C4-2B (cell line): ENCODE data around the gene CD36.

ENCODE experiments used
- H3K27ac ChIP-seq: fragments of 450-650 bp; 2 replicates; pipeline ENCODE4 v1.5.1; 2017
- ZFX ChIP-seq: fragments of 450-650 bp; IDR thresholded peaks from 2 replicates; pipeline ENCODE4 v1.6.1; 2017
- TF ChIP-seq, protein P1 (sequence below): fragments of 450-650 bp; conservative IDR thresholded peaks from 2 replicates; pipeline ENCODE4 v1.5.1; 2017; ENCODE audit warnings: mild to moderate bottlenecking

The CD36 gene

DNA sequence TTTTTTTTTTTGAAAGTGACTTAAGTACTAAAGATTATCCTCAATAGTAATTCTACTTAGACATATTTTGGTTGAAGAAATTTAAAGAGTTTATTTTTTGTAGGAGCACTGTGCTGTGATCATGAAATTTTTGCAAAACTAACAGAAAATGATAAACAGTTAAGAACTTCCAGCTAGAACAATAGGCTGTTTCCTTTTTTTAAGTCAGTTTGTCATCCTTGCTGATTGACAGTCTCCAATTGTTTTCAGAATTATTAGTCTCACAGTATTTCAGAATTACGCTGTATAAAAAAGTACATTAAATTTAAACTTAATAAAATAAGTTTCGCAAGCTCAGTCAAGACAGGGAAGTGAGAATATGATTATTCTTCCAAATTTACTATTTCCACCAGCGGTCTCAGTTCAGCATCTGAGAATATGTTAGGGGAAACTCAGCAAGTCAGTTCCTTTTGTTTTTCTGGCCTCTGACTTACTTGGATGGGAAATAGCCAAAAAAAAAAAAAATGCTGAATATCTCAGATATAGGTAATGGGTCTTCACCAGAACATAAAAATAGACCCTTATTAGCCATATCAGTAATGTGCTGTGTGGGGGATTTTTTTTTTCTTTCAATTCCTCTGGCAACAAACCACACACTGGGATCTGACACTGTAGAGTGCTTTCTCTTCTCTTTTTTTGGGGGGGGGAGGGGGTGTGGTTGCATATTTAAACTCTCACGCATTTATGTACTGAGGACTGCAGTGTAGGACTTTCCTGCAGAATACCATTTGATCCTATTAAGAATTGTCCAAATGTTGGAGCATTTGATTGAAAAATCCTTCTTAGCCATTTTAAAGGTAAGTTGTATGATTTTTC is at the start of gene CD36:
Gene CD36 (plus strand): TSS at position 732 of the 855 bp plus-strand sequence. CDS start 8,099 bp downstream, outside the sequence.
- H3K27ac ChIP-seq, result no peak within 1 kb of the TSS
- TF ChIP-seq, protein P1, sequence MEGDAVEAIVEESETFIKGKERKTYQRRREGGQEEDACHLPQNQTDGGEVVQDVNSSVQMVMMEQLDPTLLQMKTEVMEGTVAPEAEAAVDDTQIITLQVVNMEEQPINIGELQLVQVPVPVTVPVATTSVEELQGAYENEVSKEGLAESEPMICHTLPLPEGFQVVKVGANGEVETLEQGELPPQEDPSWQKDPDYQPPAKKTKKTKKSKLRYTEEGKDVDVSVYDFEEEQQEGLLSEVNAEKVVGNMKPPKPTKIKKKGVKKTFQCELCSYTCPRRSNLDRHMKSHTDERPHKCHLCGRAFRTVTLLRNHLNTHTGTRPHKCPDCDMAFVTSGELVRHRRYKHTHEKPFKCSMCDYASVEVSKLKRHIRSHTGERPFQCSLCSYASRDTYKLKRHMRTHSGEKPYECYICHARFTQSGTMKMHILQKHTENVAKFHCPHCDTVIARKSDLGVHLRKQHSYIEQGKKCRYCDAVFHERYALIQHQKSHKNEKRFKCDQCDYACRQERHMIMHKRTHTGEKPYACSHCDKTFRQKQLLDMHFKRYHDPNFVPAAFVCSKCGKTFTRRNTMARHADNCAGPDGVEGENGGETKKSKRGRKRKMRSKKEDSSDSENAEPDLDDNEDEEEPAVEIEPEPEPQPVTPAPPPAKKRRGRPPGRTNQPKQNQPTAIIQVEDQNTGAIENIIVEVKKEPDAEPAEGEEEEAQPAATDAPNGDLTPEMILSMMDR, result no peak
- TF ChIP-seq ZFX, result no peak

DNA sequence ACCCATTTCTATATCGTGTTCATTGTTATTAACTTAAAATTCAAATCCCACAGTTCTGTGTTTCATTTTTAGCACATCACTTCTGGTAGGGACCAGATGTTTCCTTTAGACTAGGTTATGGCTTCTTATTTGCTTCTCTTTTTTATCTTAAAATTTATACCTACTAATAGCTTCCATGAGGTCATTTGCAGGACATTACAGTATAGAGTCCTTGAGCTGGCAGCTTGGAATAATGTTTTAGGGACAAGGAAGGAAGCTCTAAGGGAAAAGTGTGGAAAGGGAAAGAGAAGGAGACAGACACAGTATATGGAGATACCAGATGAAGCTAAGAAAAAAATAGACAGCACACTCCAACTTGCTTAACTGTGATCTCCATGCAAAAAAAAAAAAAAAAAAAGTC is 48.8 kb upstream of the CD36 start:
- no peak overlapping the region for H3K27ac ChIP-seq
- TF ChIP-seq, protein P1, result no peak
- no peak for TF ChIP-seq ZFX

DNA sequence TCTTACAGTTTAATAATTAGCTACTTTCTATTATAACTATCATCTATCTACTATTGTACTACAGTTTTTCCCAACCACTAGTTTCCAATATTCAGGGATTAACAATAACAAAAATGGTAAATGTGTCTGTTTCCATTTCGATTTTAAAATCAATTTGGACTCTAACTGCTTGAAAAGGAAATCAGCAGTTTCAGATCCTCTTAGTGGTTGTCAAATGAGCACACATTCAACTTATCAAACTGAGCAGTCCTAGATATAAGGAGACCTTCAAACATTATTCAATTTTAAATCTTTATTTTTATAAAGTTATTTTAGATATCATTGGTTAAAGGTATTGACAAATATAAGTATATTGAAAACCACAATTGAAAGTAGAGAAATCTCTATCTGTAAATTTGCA is 46.8 kb upstream of the CD36 start:
- TF ChIP-seq, protein P1, result no peak
- no peak for TF ChIP-seq ZFX
- H3K27ac ChIP-seq, result no peak overlapping the region

DNA sequence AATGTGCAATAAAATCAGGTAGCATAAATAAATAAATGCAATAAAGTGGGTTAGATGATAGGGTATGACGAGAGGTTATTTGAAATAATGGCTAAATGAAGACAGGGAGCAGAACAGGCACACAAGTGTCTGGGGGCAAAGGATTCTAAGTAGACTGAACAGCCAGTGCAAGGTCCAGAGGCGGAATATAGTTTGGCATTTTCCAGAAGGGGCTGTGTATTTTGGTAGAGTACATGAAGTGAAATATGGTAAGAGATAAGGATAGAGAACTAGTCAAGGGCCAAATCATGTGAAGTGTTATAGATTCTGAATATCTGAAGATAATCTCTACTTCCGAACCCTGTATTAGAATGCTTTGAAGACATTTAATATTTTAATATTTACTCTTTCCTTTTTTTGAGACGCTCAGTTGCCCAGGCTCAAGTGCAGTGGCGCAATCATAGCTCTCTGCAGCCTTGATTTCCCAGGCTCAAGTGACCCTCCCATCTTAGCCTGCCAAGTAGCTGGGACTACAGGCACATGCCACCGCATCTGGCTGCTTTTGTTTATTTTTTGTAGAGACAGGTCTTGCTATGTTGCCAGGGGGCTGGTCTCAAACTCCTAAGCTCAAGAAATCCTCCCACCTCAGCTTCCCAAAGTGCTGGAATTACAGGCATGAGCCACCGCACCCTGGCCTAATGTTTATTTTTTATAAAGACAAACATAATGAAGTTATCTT is 44.4 kb upstream of the CD36 start:
- TF ChIP-seq, protein P1, result no peak
- TF ChIP-seq ZFX, result no peak
- H3K27ac ChIP-seq, result no peak overlapping the region

DNA sequence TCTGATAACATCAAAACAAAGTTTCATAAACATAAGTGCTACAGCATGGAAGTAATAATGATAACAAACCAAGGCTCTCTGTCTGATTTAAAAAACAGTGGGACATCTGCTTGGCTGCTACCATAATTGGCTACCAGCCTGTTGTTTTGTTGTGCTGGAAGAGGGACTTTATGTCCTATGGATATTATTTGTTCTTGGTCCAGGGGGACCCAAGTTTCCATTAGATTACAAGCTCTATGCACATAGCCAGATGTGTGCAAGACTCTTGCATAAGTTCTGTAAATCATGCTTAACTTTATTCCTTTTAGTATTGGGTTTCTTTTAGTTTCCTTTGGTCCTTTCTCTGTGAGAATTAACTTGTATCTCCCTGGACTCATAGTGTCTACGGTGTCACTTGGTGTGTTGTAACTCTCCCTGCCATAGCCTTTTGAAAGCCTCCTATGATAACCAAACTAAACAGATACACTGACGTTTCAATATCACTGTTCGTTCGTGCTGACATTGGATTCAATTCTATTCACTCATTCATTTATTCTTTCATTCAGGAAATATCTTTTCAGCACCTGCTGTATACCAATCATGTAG is 41.4 kb upstream of the CD36 start:
- H3K27ac ChIP-seq, result no peak overlapping the region
- TF ChIP-seq, protein P1, result no peak
- TF ChIP-seq ZFX, result no peak

DNA sequence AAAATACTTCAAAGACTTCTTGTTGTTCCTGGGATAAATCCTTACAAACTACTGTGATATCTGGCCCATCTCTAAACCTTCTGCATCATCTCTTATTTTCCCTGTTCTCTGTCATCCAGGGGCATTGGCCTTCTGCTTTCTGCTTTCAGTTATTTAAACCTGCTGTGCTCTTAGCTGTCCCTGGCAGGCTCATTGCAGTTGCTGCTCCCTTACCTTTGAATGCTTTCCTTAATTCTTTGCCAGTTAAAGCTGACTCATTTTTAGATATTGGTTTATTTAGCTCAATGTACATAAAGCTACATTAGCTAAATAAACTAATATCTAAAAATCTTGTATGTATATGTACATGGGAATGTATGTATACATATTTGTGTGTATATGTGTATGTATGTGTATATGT is 40.6 kb upstream of the CD36 start:
- TF ChIP-seq ZFX, result no peak
- TF ChIP-seq, protein P1, result no peak
- H3K27ac ChIP-seq, result no peak overlapping the region

DNA sequence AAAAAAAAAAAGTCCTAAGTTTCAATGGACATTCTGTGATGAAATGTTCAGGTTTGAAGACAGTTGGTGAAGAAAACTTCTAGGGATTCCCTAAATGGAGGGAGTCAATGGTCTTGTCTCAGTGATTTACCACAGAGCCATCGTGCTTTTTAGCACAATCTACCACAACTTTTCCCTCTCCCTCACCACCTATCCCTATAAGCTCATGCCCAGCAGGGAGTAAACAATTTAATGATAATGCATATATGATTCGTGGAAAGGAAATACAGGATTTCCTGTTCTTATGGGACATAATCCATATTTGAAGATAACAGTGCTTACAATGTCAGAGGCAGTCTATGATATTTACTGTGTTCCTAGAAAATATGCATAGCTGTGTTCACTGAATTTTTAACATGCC is 38.4 kb upstream of the CD36 start:
- no peak overlapping the region for H3K27ac ChIP-seq
- TF ChIP-seq, protein P1, result no peak
- no peak for TF ChIP-seq ZFX
